Inflammatory macrophage (primary cell): ENCODE results near the gene MAP7D1.
A peak's percentile ranks its signal among the peaks of the same experiment; 100 is the strongest.
"Not testable (repeated sequence)": the region's sequence is repeated elsewhere in the genome, so short reads cannot be mapped to it uniquely, and the experiment has no call there.

Source experiments
- DNase-seq, 2 donors: peaks; one replicate each; pipeline ENCODE4 v3.0.0-alpha.2; 2020 to 2022

Gene MAP7D1

DNA sequence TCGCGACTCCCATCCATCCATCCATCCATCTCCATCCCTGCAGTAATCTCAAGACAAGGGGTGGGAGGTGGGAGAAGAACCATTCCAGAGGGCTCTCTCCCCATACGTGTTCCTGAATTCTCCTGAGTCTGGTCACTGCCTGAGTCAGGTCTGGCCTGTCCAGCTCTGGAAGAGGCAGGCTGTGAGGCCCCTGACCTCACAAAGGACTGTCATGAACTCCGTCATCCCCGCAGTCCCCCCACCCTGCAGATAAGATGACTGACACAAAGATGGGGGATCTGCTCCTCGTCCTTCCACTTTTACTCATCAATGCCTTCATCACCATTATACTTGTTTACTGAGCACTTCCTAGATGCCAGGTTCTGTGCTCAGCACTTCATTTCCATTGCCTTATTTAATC lies 1.6 kb upstream of the MAP7D1 start:
- no peak for DNase-seq

GRCh38 chr1:36154765-36155407 lies 1.1 kb upstream of the MAP7D1 start:
- DNase-seq = no peak

GRCh38 chr1:36156329-36157114 lies 562 bp downstream of the MAP7D1 start:
- DNase-seq = peak; percentile 59 to 74

GRCh38 chr1:36157115-36157903 lies 1.3 kb downstream of the MAP7D1 start:
- peak; percentile 16 to 54 for DNase-seq

DNA sequence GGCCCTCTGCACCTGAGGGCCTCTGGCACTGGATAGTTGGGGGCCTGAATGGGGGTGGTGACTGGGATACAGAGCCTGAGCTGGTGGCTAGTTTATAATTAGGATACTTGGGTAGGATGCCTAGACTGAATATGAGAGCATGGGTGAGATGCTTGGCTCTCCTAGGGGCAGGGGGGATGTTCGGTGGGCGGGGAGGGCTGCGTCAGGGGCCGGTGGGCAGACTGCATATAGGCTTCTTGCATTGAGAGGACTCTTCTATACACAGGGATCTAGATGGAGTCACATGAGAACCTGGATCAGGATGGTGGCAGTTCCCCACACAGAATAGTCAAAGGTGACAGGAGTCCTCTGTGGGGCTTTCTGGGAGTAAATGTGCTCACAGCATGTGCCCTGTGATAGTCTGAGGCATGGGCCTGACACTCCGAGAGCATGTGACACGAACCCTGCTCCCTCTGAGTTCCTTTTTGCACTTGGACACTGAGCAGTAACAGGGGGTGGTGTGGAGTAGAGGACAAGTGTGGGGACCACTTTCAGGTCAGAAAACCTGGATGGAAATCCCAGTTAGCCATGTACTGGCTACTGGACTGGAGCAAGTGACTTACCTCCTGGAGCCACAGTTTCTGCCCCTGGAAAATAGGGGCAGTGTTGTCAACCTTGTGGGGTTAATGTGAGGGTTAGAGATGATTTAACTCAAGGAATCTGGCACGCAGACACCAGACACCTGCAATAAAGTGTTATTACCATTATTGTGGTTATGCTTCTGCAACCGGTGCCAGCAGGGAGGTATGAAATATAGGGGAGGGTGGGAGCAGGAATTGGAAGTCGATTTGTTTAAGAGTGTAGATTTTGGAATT lies 2.2 kb downstream of the MAP7D1 start:
- peak; percentile 25 to 59 for DNase-seq

- not testable (repeated sequence) for DNase-seq
Observed at GRCh38 chr1:36158827-36159252, 2.9 kb downstream of the MAP7D1 start.

DNA sequence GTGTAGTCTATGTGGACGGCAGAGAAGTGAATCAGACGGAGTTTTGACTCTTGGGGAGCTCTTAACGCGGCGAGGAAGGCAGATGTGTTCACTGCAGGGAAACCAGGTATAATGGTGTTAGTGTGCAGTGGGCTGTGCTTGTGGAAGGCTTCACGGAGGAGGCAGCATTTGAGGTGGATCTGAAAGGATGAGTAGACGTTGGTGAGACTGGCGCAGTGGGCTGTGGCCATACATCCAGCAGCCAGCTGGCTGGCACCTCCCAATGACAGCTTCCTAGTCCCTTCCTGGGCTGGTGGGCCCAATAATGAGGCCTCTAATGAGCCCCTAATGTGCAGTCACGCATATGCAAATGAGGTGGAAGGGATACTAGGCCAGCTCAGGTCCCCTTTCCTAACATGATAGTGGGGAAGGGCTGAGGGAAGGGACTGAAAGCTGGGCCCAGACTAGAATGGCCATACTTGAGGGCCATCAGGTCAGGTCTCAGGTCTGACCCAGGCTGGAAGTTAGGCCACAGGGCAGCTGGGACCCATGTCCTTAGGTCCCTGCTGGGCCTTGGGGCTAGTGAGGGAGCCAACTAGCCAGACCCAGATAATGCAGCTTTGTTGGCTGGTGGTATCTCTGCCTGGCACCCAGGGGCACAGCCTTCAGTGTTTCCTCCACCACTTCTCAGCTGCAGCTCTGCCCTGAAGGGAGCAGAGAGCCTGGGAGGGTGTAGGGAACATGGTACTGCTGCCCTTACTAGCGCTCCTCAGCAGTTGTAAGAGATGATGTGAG lies 3.8 kb downstream of the MAP7D1 start:
- no peak for DNase-seq

- no peak for DNase-seq
Observed at GRCh38 chr1:36160388-36160948, 4.5 kb downstream of the MAP7D1 start.

DNA sequence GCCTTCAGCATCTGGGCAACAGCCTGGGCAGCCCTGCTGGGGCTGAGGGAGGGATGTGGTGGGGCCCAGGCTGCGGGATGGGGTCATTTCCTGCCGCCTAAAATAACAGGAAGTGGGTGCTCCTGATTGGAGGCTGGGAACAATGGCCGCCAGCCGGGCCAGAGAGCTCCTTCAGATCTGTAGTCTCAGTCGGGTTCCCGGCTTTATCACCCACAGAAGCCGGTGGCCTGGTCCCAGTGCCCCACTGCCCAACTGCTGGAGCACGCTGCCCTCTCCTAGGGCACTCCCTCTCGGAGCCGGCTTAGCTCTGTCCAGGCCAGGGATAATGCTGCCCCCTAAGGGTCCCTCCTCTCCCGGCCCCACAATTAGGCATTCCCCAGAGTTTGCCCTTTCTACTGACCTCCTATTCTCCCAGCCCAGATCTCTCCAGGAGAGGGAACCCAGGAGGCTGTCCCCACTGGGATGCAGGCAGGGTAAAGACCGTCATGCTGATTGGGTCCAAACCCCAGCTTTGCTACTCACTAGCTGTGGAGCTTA lies 5.1 kb downstream of the MAP7D1 start:
- peak; percentile 71 to 72 for DNase-seq

DNA sequence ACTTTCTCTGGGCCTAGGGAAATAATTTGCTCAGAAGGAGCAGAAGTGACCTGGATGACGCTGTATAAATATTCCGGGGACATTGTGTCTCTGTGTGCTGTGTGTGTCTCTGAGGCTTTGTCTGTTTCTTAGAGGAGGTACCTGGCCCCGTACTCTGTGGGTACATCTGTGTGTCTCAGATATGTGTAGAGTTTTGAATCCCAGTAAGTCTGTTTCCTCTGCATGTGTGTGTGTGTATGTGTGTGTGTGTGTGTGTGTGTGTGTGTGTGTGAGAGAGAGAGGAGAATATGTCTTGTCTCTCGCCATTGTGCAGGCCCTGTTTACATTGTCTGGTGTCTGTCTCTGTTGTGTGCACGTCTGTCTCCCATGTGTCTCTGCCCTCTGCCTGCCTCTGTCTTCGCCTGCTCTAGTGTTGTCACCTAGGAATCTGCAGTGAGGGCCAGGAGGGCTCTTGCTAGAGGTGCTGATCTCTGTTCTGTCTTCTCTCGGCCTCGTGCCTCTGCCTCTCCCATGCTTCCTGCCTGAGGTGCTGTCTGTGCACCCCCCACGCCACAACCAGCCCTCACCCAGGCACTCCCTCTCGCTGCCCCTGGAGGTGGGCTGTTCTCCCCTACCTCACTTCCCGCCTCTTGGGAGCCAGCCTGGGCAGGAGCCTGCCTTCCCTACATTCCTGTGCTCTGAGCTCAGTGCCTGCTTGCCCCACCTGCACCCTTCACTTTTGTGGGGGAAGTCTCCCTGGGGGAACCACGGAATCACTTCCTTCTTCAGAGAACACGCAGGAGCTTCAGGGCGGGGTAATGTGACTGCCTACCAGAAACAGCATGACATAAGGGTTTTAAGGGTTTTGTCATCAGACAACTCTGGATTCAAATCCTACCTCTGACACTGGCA lies 5.9 kb downstream of the MAP7D1 start:
- DNase-seq = peak; percentile 81 to 86

DNA sequence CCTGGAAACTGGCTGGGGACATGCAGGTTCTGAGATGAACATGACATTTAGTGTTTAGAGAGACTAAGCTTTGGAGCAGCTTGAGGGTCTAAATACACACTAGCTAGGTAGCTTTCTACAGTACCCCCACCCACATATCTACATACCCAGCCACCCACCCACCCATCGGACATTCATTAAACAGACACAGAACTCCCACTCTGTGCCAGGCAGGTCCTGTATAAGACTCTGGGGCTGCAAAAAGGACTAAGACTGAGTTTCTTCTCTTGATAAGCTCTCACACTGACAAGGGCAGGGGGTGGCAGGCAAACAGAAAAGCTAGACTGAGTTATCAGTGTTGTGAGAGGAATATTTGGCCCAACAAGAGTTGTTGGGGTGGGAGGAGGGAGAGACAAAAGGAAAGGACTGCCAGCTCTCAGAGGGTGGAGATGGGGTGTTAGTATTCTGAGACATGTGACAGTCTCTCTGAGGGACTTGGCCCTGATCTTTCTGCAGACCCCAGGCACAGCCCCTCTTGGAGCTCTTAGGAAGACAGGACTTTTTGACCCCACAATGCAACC lies 6.8 kb downstream of the MAP7D1 start:
- DNase-seq = no peak

GRCh38 chr1:36163426-36163825 lies 7.5 kb downstream of the MAP7D1 start:
- no peak for DNase-seq

GRCh38 chr1:36164361-36164760 lies 8.4 kb downstream of the MAP7D1 start:
- peak; percentile 49 to 51 for DNase-seq

DNA sequence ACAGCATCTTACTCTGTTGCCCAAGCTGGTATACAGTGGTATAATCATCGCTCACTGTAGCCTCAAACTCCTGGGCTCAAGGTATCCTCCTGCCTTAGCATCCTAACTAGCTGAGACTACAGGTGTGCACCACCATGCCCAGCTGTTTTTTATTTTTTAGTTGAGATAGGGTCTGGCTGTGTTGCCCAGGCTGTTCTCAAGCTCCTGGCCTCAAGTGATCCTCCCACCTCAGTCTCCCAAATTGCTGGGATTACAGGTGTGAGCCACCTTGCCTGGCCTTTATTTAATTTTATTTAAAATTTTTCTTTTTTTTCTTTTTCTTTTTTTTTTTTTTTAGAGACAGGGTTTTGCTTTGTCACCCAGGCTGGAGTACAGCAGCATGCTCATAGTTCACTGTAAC lies 9.2 kb downstream of the MAP7D1 start:
- DNase-seq = no peak

- peak; percentile 51 to 61 for DNase-seq
Observed at GRCh38 chr1:36166136-36166535, 10.2 kb downstream of the MAP7D1 start.

DNA sequence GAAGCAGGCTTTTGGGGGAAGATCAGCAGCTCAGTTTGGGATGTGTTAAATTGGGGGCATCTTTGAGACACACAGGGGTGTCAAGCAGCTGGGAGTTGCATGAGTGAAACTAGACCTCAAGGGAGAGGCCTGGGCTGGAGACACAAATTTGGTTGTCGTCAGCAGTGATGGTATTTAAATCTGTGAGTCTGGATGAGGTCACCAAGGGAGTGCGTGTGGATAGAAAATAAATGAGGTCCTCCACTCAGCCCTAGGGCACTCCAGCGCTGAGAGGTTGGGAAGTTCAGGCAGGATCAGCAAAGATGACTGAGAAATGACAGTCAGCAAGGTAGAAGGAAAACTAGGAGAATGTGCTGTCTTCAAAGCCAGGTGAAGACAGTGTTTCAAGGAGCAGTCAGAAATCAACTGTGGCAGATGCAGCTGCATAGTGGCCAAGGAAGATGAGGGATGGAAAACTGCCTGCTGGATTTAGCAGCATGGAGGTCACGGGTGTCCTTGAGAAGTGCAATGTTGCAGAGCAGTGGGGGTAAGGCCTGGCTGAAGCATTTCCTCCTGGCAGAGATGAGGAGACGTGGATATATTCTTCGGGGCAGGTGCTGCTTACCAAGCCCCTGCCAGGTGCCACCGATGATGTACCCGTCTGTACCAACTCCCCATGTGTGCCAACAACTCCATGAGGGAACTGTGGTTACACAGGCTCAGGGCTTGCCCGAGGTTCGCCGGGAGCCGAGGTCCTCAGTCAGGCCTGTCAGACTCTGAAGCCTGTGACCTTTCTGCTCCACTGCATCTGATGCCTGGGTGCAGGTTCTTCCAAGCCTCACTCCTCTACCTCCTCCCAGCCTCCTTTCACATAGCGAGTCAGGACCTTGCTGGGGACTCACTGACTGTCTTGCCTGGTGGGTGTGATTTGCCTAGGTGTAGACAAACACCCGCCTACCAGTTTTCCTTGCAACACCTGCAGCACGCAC lies 11.3 kb downstream of the MAP7D1 start:
- no peak for DNase-seq

DNA sequence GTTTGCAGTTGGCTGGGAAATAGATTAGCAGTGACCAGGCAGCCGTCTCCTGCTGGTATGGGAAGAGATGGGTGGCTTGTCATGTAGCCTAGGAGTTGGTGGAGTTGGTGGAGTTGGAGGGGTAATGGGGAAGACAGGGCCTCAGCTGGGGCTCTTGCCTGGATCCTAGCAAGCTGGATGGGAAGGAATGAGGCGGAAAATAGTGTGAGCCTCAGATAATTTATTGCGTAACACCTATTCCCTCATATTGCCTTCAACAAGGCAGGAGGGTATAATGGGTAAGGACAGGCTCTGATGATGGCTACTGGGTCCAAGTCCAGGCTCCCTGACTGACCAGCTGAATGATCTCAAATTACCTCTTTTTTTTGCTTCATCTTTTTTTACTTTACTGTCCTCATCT lies 12.6 kb downstream of the MAP7D1 start:
- DNase-seq = no peak
